Heart left ventricle (tissue), 13 donors: ENCODE measurements around the gene IGFBP6.

Source experiments
- CTCF ChIP-seq, 12 donors: fragments of 200-600 bp; sonication (generic) in 4 of 12; IDR thresholded peaks; one replicate each; pipeline versions ENCODE4 v1.5.0 to v1.8.0; 2018 to 2022; ENCODE audit warnings: antibody characterized with exemption in 12 of 12, mild to moderate bottlenecking in 5 of 12
- POLR2A ChIP-seq, 2 donors: fragments of 450-650 bp; IDR thresholded peaks; one replicate each; pipeline ENCODE4 v1.6.1; 2017; ENCODE audit warnings: antibody characterized with exemption in 2 of 2, mild to moderate bottlenecking in 2 of 2, moderate library complexity in 2 of 2
- donor health status: ischemic (EF 13 %, LVEDD 7.1; RV severe dilation, severe dysfunction).
- donor health status: DM: no; HTN: yes; CAD: no.
- donor health status: DM: no; HTN: no; CAD: no.
- donor health status: ischemic (EF 25% LVEDD 6.9; RV normal size, moderate dysfunction).
- donor health status: ischemic (EF 25% LVEDD 5.7; RV mildly dilated, moderate dysfunction).
- donor health status: ischemic (EF 35%, LVEDD 5.7; RV mildly dilated, moderate dysfunction).
- donor health status: nonischemic (EF 11% LVEDD 7.7; RV severe dilation, severe dysfunction).
- donor health status: DM: yes; HTN: yes; CAD: no.
- donor health status: PGD.
- donor health status: ischemic (EF 29% LVEDD 5.4; RV normal size, mild dysfunction).
- donor health status: nonischemic (EF 23%, LVEDD 6.1; RV moderate dilation, normal function).

GRCh38 chr12:53051881-53052412 lies 45.5 kb upstream of the IGFBP6 start:
- TF ChIP-seq CTCF (IDR thresholded peaks at IDR 0.05), result no peak
- TF ChIP-seq POLR2A (IDR thresholded peaks at IDR 0.05), result no peak
